ENCODE measurements around the gene PDE9A. TPM values are rescaled to one million over a fixed set of nuclear protein-coding genes. Genes with fewer than 3 reads are reported as not detected.

PDE9A gene
- total RNA-seq, 1 donor from 2014 or later = 1.6 TPM

DNA sequence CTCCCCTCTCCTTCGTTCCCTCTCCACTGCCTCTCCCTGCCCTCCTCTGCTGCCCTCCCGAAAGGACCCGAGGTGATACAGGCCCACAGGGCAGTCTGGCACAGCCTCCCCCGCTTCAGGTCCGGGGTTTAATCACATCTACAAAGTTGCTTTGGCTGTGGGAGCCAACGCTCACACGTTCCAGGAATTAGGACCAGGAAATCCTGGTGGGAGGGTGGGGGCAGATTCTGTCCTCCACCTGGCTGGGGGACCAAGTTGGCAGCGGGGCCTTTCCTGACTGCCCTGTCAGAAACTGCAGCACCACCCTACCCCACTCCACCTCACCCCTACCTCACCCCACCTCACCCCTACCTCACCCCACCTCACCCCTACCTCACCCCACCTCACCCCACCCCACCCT lies 130.9 kb downstream of the PDE9A start:
- no peaks in the 10 kb centered on the region for H3K36me3 ChIP-seq (ENCODE audit: control insufficient read depth in 3 of 3, insufficient read depth in 3 of 3, low read length in 3 of 3)
- peak overlapping the region in 2 of 3 donors; percentile 65 to 69 for H3K9ac ChIP-seq (ENCODE audit: low read depth in 1 of 3, low read length in 3 of 3)
- H3K4me1 ChIP-seq (ENCODE audit: control insufficient read depth in 3 of 3, insufficient read depth in 3 of 3, low read length in 3 of 3) = peaks cover 3 to 18% (median 15%) of the 10 kb centered on the region in 3 donors
- peaks cover 42 to 71% (median 63%) of the 10 kb centered on the region in 3 donors for H3K27me3 ChIP-seq (ENCODE audit: control insufficient read depth in 3 of 3, insufficient read depth in 3 of 3, low read length in 3 of 3)
- peaks cover 2 to 3% (median 3%) of the 10 kb centered on the region in 3 donors for H3K9me3 ChIP-seq (ENCODE audit: control insufficient read depth in 3 of 3, low read length in 3 of 3)
- H3K4me3 ChIP-seq (ENCODE audit: low read length in 3 of 3) = peak overlapping the region in 2 of 3 donors; percentile 22 to 23
- H3K27ac ChIP-seq (ENCODE audit: low read depth, low read length) = peak overlapping the region; percentile 81

DNA sequence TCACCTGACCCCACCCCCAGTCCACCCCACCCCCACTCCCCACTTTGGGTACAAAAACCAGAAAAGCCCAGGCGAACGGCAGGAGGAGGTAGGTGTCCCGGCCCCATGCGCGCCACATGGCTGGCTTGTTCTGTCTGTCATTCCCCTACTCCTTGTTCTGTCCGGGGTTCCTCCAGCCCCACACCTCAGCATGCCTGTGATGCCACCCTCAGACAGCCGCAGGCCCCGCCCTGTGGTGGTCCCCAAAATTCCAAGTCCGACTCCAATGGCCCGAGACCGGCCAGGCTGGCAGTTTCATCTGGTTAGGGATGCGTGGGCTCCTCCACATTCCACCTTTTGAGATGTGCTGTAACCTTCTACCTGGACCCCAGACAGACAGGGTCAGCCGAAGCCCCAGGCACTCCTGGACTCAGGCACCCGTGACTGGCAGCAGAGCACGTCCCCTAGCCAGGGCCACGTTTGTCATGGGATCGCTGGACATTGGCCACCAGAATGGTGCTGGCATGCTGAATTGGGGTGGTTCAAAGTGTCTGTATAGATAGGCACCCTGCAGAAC lies 131.6 kb downstream of the PDE9A start:
- H3K4me1 ChIP-seq (ENCODE audit: control insufficient read depth in 3 of 3, insufficient read depth in 3 of 3, low read length in 3 of 3) = peaks cover 3 to 18% (median 15%) of the 10 kb centered on the region in 3 donors
- no peak overlapping the region for H3K27ac ChIP-seq (ENCODE audit: low read depth, low read length)
- H3K9ac ChIP-seq (ENCODE audit: low read depth in 1 of 3, low read length in 3 of 3) = no peak overlapping the region
- H3K36me3 ChIP-seq (ENCODE audit: control insufficient read depth in 3 of 3, insufficient read depth in 3 of 3, low read length in 3 of 3) = no peaks in the 10 kb centered on the region
- H3K4me3 ChIP-seq (ENCODE audit: low read length in 3 of 3) = no peak overlapping the region
- peaks cover 35 to 65% (median 59%) of the 10 kb centered on the region in 3 donors for H3K27me3 ChIP-seq (ENCODE audit: control insufficient read depth in 3 of 3, insufficient read depth in 3 of 3, low read length in 3 of 3)
- H3K9me3 ChIP-seq (ENCODE audit: control insufficient read depth in 3 of 3, low read length in 3 of 3) = peaks cover 2 to 3% (median 3%) of the 10 kb centered on the region in 3 donors

DNA sequence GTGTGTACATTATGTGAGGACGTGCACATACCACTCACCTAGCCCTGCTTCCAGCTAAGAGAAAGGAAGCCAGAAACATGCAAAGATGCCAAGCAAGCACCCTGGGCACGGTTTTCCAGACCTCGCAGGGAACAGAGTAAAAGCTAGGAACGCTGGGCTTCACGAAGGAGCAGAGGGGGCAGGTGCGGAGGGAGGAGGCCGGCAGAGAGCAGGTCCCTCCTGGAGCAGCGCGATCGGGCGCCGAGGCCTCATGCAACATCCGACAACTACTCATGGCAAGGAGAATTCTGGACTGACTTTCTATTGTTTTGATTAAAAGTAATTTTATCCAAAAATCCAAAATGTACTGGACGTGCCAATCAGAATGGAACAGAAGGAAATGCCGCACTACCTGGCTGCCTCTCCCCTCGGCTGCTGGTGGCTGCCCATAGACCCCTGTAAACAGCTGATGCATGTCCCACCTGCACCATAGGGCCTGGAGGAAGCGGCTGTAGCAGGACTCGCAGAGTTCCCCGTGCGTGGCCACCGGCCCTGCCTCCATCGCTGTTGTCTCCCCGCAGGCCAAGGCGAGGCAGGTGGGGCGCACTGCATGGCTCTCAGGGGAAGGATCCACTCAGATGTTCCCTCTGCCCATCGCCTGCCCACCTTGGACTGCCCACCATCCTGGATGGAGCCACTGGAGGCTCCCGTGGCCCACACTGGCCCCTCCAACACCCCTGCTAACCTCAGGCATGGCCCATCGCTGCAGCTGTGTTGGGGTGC lies 132.4 kb downstream of the PDE9A start:
- H3K9ac ChIP-seq (ENCODE audit: low read depth in 1 of 3, low read length in 3 of 3) = no peak overlapping the region
- no peak overlapping the region for H3K27ac ChIP-seq (ENCODE audit: low read depth, low read length)
- H3K4me1 ChIP-seq (ENCODE audit: control insufficient read depth in 3 of 3, insufficient read depth in 3 of 3, low read length in 3 of 3) = peaks cover 3 to 18% (median 15%) of the 10 kb centered on the region in 3 donors
- H3K36me3 ChIP-seq (ENCODE audit: control insufficient read depth in 3 of 3, insufficient read depth in 3 of 3, low read length in 3 of 3) = no peaks in the 10 kb centered on the region
- peaks cover 2 to 3% (median 3%) of the 10 kb centered on the region in 3 donors for H3K9me3 ChIP-seq (ENCODE audit: control insufficient read depth in 3 of 3, low read length in 3 of 3)
- H3K4me3 ChIP-seq (ENCODE audit: low read length in 3 of 3) = no peak overlapping the region
- H3K27me3 ChIP-seq (ENCODE audit: control insufficient read depth in 3 of 3, insufficient read depth in 3 of 3, low read length in 3 of 3) = peaks cover 31 to 60% (median 56%) of the 10 kb centered on the region in 3 donors

DNA sequence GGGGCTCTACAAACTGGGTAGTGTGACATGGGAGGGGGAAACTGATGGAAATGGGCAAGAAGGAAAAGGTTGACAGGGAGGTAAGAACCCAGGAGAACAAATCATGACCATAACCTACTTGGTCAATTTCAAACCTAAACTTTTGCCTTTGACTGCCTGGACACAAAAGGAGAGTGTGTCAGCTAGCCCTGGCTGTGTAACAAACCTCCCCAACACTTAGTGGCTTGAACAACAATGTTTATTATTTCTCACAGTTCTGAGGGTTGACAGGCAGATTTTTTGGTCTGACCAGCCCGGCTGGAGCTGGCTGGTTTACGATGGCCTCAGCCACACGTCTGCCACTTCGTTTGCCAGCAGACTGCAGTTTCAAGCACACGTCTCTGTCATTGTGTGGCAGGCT lies 133.5 kb downstream of the PDE9A start:
- Histone ChIP-seq H3K27ac (ENCODE audit: low read depth, low read length) (no peak overlapping the region), H3K9ac (ENCODE audit: low read depth in 1 of 3, low read length in 3 of 3) (no peak overlapping the region), H3K4me1 (ENCODE audit: control insufficient read depth in 3 of 3, insufficient read depth in 3 of 3, low read length in 3 of 3) (peaks cover 0 to 12% (median 9%) of the 10 kb centered on the region in 3 donors), H3K36me3 (ENCODE audit: control insufficient read depth in 3 of 3, insufficient read depth in 3 of 3, low read length in 3 of 3) (no peaks in the 10 kb centered on the region), H3K4me3 (ENCODE audit: low read length in 3 of 3) (no peak overlapping the region), H3K9me3 (ENCODE audit: control insufficient read depth in 3 of 3, low read length in 3 of 3) (peaks cover 2 to 3% (median 3%) of the 10 kb centered on the region in 3 donors), H3K27me3 (ENCODE audit: control insufficient read depth in 3 of 3, insufficient read depth in 3 of 3, low read length in 3 of 3) (peaks cover 26 to 52% (median 52%) of the 10 kb centered on the region in 3 donors)

DNA sequence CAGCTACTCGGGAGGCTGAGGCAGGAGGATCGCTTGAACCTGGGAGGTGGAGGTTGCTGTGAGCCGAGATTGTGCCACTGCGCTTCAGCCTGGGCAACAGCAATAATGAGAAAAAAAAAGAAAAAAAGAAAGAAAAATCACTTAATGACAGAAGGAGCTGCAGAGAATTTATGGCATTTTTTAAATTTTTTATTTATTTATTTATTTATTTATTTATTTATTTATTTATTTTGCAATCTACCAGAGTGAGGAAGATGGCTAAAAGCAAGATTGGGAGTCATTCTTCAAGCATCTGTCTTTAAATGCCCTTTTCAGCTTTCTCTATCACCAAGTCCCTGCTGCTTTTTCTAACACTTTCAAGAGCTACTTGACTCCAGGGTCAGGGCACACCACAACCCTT lies 134.2 kb downstream of the PDE9A start:
- Histone ChIP-seq H3K4me1 (ENCODE audit: control insufficient read depth in 3 of 3, insufficient read depth in 3 of 3, low read length in 3 of 3) (peaks cover 0 to 7% (median 3%) of the 10 kb centered on the region in 3 donors), H3K4me3 (ENCODE audit: low read length in 3 of 3) (no peak overlapping the region), H3K9me3 (ENCODE audit: control insufficient read depth in 3 of 3, low read length in 3 of 3) (peaks cover 2 to 3% (median 3%) of the 10 kb centered on the region in 3 donors), H3K36me3 (ENCODE audit: control insufficient read depth in 3 of 3, insufficient read depth in 3 of 3, low read length in 3 of 3) (no peaks in the 10 kb centered on the region), H3K27me3 (ENCODE audit: control insufficient read depth in 3 of 3, insufficient read depth in 3 of 3, low read length in 3 of 3) (peaks cover 23 to 45% (median 45%) of the 10 kb centered on the region in 3 donors), H3K9ac (ENCODE audit: low read depth in 1 of 3, low read length in 3 of 3) (no peak overlapping the region), H3K27ac (ENCODE audit: low read depth, low read length) (no peak overlapping the region)

DNA sequence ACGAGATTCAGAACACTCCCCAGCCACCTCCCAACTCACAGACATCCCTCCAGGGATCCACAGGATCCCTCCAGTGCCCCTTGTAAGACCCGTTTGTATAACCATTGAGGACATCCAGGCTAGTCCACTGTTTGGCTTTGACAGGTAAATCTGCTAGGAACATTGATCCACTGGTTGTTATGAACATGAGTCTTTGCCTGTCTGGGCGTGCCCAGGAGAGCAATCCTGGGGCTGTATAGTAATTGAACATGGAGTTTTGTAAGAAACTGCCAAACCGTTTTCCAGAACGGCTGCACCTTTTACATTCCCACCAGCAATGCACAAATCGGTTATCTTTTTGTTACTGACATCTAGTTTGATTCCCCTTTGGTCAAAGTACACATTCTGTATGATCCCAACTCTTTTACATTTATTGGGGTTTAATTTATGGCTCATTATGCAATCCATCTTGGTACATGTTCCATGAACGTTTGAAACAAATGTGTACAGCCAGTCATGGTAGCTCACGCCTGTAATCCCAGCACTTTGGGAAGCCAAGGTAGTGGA lies 137.2 kb downstream of the PDE9A start:
- no peak overlapping the region for H3K27ac ChIP-seq (ENCODE audit: low read depth, low read length)
- H3K27me3 ChIP-seq (ENCODE audit: control insufficient read depth in 3 of 3, insufficient read depth in 3 of 3, low read length in 3 of 3) = peaks cover 16 to 38% (median 36%) of the 10 kb centered on the region in 3 donors
- no peaks in the 10 kb centered on the region for H3K36me3 ChIP-seq (ENCODE audit: control insufficient read depth in 3 of 3, insufficient read depth in 3 of 3, low read length in 3 of 3)
- H3K9me3 ChIP-seq (ENCODE audit: control insufficient read depth in 3 of 3, low read length in 3 of 3) = peaks cover 2 to 3% (median 3%) of the 10 kb centered on the region in 3 donors
- no peak overlapping the region for H3K4me3 ChIP-seq (ENCODE audit: low read length in 3 of 3)
- no peak overlapping the region for H3K9ac ChIP-seq (ENCODE audit: low read depth in 1 of 3, low read length in 3 of 3)
- no peaks in the 10 kb centered on the region for H3K4me1 ChIP-seq (ENCODE audit: control insufficient read depth in 3 of 3, insufficient read depth in 3 of 3, low read length in 3 of 3)

DNA sequence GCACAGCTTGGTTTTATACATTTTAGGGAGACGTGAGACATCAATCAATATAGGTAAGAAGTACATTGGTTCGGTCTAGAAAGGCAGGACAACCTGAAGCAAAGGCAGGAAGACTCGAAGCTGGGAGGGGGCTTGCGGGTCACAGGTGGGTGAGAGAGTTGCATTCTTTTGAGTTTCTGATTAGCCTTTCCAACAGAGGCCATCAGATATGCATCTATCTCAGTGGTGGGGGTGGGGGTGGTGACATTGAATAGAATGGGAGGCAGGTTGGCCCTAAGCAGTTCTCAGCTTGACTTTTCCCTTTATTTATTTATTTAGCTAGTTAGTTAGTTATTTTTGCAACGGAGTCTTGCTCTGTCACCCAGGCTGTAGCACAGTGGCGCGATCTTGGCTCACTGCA lies 140.4 kb downstream of the PDE9A start:
- Histone ChIP-seq H3K9ac (ENCODE audit: low read depth in 1 of 3, low read length in 3 of 3) (no peak overlapping the region), H3K27me3 (ENCODE audit: control insufficient read depth in 3 of 3, insufficient read depth in 3 of 3, low read length in 3 of 3) (peaks cover 6 to 32% (median 16%) of the 10 kb centered on the region in 3 donors), H3K4me1 (ENCODE audit: control insufficient read depth in 3 of 3, insufficient read depth in 3 of 3, low read length in 3 of 3) (no peaks in the 10 kb centered on the region), H3K4me3 (ENCODE audit: low read length in 3 of 3) (no peak overlapping the region), H3K27ac (ENCODE audit: low read depth, low read length) (no peak overlapping the region), H3K36me3 (ENCODE audit: control insufficient read depth in 3 of 3, insufficient read depth in 3 of 3, low read length in 3 of 3) (no peaks in the 10 kb centered on the region), H3K9me3 (ENCODE audit: control insufficient read depth in 3 of 3, low read length in 3 of 3) (no peaks in the 10 kb centered on the region)

DNA sequence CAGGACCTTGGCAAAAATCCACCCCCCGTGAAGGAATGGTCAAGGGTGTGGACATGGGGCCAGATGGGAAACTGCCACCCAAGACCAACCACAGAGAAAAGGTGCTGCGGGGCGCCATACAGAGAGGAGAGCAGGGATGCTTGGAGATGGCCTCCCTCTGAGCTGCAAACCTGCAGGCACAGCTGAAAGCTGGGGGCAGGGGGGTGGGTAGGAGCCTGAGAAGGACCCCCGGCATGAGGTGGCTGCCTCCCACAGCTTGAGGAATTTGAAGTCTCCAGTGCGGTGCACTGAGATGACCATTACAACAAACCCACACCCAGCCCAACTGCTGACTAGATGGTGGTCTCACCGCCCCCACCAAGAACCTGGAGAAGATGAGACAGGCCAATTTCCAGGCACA lies 141.1 kb downstream of the PDE9A start:
- no peak overlapping the region for H3K4me3 ChIP-seq (ENCODE audit: low read length in 3 of 3)
- no peaks in the 10 kb centered on the region for H3K36me3 ChIP-seq (ENCODE audit: control insufficient read depth in 3 of 3, insufficient read depth in 3 of 3, low read length in 3 of 3)
- H3K9me3 ChIP-seq (ENCODE audit: control insufficient read depth in 3 of 3, low read length in 3 of 3) = no peaks in the 10 kb centered on the region
- no peaks in the 10 kb centered on the region for H3K4me1 ChIP-seq (ENCODE audit: control insufficient read depth in 3 of 3, insufficient read depth in 3 of 3, low read length in 3 of 3)
- H3K9ac ChIP-seq (ENCODE audit: low read depth in 1 of 3, low read length in 3 of 3) = no peak overlapping the region
- peaks cover 6 to 28% (median 14%) of the 10 kb centered on the region in 3 donors for H3K27me3 ChIP-seq (ENCODE audit: control insufficient read depth in 3 of 3, insufficient read depth in 3 of 3, low read length in 3 of 3)
- no peak overlapping the region for H3K27ac ChIP-seq (ENCODE audit: low read depth, low read length)

DNA sequence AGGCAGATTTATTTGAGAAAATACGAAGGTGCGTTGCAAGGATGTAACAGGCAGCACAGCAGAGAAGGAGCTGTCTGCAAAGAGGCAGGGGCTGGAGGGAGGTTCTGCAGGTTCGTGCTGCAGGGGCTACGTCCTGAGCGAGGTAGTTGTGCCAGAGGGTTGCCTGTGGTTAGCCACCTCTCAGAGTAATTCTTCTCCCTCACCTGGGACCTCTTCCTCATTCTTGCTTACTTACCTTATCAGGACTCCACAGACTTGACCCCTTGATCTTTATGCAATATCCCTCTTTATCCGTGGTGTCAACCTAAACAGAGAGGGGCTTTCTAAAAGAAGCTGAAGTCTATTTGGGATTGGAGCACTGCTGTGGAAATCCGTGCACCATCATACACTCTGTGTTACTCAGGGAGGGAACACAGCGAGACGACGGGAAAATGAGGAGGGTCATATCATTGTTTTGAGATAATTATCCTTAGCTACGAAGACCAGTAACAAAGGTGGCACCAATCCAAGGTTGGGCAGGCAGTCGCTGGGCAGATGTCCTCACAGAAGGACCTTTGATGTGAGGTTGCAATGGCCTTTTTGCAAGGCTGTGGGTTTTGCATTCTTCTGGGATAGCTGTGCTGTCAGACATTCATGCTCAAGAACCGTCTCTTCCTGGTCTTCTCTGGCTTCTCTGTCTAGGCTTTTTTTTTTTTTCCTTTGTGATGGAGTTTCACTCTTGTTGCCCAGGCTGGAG lies 143.1 kb downstream of the PDE9A start:
- no peaks in the 10 kb centered on the region for H3K36me3 ChIP-seq (ENCODE audit: control insufficient read depth in 3 of 3, insufficient read depth in 3 of 3, low read length in 3 of 3)
- H3K4me1 ChIP-seq (ENCODE audit: control insufficient read depth in 3 of 3, insufficient read depth in 3 of 3, low read length in 3 of 3) = no peaks in the 10 kb centered on the region
- no peak overlapping the region for H3K4me3 ChIP-seq (ENCODE audit: low read length in 3 of 3)
- no peak overlapping the region for H3K27ac ChIP-seq (ENCODE audit: low read depth, low read length)
- H3K9ac ChIP-seq (ENCODE audit: low read depth in 1 of 3, low read length in 3 of 3) = no peak overlapping the region
- H3K9me3 ChIP-seq (ENCODE audit: control insufficient read depth in 3 of 3, low read length in 3 of 3) = no peaks in the 10 kb centered on the region
- H3K27me3 ChIP-seq (ENCODE audit: control insufficient read depth in 3 of 3, insufficient read depth in 3 of 3, low read length in 3 of 3) = peaks cover 6 to 23% (median 14%) of the 10 kb centered on the region in 3 donors
